Measurements from ENCODE around the gene CTBP1.

CTBP1 gene

DNA sequence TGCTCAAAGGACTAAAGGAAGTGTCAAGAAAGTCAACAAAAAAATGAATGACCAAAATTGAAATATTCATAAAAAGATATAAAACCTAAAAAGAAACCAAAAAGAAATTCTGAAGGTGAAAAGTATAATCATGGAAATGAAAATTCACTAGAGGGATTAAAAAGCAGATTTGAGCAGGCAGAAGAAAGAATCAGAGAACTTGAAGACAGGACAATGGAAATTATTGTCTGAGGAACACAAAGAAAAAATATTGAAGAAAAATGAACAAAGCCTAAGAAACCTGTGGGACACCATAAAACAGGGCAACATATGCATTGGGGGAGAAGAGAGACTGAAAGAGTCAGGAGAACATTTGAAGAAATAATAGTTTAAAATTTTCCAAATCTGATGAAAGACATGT lies 66.6 kb downstream of the CTBP1 start:
- DNase-seq (ENCODE audit: low read depth in 1 of 2, low spot score in 1 of 2): no peak
- TF ChIP-seq, protein P1, sequence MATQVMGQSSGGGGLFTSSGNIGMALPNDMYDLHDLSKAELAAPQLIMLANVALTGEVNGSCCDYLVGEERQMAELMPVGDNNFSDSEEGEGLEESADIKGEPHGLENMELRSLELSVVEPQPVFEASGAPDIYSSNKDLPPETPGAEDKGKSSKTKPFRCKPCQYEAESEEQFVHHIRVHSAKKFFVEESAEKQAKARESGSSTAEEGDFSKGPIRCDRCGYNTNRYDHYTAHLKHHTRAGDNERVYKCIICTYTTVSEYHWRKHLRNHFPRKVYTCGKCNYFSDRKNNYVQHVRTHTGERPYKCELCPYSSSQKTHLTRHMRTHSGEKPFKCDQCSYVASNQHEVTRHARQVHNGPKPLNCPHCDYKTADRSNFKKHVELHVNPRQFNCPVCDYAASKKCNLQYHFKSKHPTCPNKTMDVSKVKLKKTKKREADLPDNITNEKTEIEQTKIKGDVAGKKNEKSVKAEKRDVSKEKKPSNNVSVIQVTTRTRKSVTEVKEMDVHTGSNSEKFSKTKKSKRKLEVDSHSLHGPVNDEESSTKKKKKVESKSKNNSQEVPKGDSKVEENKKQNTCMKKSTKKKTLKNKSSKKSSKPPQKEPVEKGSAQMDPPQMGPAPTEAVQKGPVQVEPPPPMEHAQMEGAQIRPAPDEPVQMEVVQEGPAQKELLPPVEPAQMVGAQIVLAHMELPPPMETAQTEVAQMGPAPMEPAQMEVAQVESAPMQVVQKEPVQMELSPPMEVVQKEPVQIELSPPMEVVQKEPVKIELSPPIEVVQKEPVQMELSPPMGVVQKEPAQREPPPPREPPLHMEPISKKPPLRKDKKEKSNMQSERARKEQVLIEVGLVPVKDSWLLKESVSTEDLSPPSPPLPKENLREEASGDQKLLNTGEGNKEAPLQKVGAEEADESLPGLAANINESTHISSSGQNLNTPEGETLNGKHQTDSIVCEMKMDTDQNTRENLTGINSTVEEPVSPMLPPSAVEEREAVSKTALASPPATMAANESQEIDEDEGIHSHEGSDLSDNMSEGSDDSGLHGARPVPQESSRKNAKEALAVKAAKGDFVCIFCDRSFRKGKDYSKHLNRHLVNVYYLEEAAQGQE (IDR thresholded peaks at IDR 0.05; ENCODE audit: insufficient replicate concordance, low read depth): no peak
- no peak for TF ChIP-seq SPI1 (IDR thresholded peaks at IDR 0.05; ENCODE audit: borderline replicate concordance, low read depth)
- TF ChIP-seq, protein P2, sequence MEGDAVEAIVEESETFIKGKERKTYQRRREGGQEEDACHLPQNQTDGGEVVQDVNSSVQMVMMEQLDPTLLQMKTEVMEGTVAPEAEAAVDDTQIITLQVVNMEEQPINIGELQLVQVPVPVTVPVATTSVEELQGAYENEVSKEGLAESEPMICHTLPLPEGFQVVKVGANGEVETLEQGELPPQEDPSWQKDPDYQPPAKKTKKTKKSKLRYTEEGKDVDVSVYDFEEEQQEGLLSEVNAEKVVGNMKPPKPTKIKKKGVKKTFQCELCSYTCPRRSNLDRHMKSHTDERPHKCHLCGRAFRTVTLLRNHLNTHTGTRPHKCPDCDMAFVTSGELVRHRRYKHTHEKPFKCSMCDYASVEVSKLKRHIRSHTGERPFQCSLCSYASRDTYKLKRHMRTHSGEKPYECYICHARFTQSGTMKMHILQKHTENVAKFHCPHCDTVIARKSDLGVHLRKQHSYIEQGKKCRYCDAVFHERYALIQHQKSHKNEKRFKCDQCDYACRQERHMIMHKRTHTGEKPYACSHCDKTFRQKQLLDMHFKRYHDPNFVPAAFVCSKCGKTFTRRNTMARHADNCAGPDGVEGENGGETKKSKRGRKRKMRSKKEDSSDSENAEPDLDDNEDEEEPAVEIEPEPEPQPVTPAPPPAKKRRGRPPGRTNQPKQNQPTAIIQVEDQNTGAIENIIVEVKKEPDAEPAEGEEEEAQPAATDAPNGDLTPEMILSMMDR (IDR thresholded peaks at IDR 0.05; ENCODE audit: insufficient read depth, low read length): no peak
- TF ChIP-seq POLR2AphosphoS5 (IDR thresholded peaks at IDR 0.05; ENCODE audit: low read depth): no peak
- no peak for TF ChIP-seq GABPA (IDR thresholded peaks at IDR 0.05; ENCODE audit: low read depth)
- no peak overlapping the region for H3K27ac ChIP-seq (replicated peaks)

DNA sequence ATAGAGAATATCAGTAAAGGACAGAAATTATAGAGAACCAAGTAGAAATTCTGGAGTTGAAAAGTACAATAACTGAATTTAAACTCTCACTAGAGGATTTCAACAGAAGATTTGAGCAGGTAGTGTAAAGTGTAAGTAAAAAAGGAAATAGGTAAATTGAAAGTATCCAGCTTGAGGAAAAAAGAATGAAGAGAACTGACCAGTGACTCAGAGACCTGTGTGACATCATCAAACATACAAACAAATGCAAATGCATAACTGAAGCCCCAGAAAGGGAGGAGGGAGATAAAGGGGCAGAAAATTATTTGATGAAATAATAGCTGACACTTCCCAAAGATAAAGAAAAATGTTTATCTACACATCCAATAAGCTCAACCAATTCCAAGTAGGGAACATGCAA lies 68.3 kb downstream of the CTBP1 start:
- Histone ChIP-seq H3K27ac (replicated peaks) (no peak overlapping the region), H3K4me3 (replicated peaks; ENCODE audit: insufficient read depth, low read length) (no peak overlapping the region), H3K27me3 (ENCODE audit: insufficient read depth, poor library complexity, severe bottlenecking) (no peaks in the 10 kb centered on the region)
- no peak for TF ChIP-seq GABPA (IDR thresholded peaks at IDR 0.05; ENCODE audit: low read depth)
- TF ChIP-seq POLR2AphosphoS5 (IDR thresholded peaks at IDR 0.05; ENCODE audit: low read depth): no peak
- no peak for TF ChIP-seq SPI1 (IDR thresholded peaks at IDR 0.05; ENCODE audit: borderline replicate concordance, low read depth)
- TF ChIP-seq, protein P1 (IDR thresholded peaks at IDR 0.05; ENCODE audit: insufficient replicate concordance, low read depth): no peak
- TF ChIP-seq, protein P2 (IDR thresholded peaks at IDR 0.05; ENCODE audit: insufficient read depth, low read length): no peak
- no peak for DNase-seq (ENCODE audit: low read depth in 1 of 2, low spot score in 1 of 2)

More for the DNA sequence above, 66.6 kb downstream of the CTBP1 start:
- Histone ChIP-seq H3K4me3 (replicated peaks; ENCODE audit: insufficient read depth, low read length) (no peak overlapping the region), H3K27me3 (ENCODE audit: insufficient read depth, poor library complexity, severe bottlenecking) (no peaks in the 10 kb centered on the region)

DNA sequence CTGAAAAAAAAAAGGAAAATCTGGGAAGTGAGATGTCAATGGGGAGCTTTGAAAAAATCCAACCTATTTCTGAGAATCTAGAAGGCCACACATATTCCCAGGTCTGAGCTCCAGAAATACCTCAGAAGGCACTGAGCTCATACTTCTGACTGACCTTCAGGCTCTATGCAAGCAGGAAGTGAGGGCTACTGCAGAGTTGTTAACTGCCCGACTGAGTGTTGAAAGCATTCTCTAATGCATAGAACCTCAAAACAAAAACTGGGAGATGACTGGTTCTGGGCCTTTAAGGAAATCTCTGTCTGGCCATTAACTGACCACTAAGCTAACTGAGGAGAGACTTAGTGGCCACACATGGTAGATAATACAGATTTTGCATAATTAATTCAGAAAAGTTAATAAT lies 69.0 kb downstream of the CTBP1 start:
- H3K4me3 ChIP-seq (replicated peaks; ENCODE audit: insufficient read depth, low read length): no peak overlapping the region
- no peak for DNase-seq (ENCODE audit: low read depth in 1 of 2, low spot score in 1 of 2)
- no peaks in the 10 kb centered on the region for H3K27me3 ChIP-seq (ENCODE audit: insufficient read depth, poor library complexity, severe bottlenecking)
- TF ChIP-seq, protein P1 (IDR thresholded peaks at IDR 0.05; ENCODE audit: insufficient replicate concordance, low read depth): no peak
- TF ChIP-seq GABPA (IDR thresholded peaks at IDR 0.05; ENCODE audit: low read depth): no peak
- TF ChIP-seq SPI1 (IDR thresholded peaks at IDR 0.05; ENCODE audit: borderline replicate concordance, low read depth): no peak
- TF ChIP-seq, protein P2 (IDR thresholded peaks at IDR 0.05; ENCODE audit: insufficient read depth, low read length): no peak
- TF ChIP-seq POLR2AphosphoS5 (IDR thresholded peaks at IDR 0.05; ENCODE audit: low read depth): no peak
- H3K27ac ChIP-seq (replicated peaks): no peak overlapping the region
